HepG2 (cell line): ENCODE measurements around the gene PFDN2. TPM values are rescaled to one million over a fixed set of nuclear protein-coding genes. Genes with fewer than 3 reads are reported as not detected.

ENCODE experiments used
- FOXO1 ChIP-seq: sonication (generic); formaldehyde crosslinking; IDR thresholded peaks from 2 replicates; pipeline ENCODE4 v1.4.0; 2020; ENCODE audit warnings: missing genetic modification reagents
- ISX ChIP-seq: sonication (generic); formaldehyde crosslinking; conservative IDR thresholded peaks from 2 replicates; pipeline ENCODE4 v1.5.0; 2020; ENCODE audit warnings: missing genetic modification reagents
- KAT8 ChIP-seq: IDR thresholded peaks from 2 replicates; pipeline ENCODE4 v1.6.1; 2016; ENCODE audit warnings: missing genetic modification reagents, missing compliant biosample characterization
- MATR3 ChIP-seq: sonication (generic); formaldehyde crosslinking; IDR thresholded peaks from 2 replicates; pipeline ENCODE4 v1.4.0; 2020; ENCODE audit warnings: missing genetic modification reagents
- SIN3B ChIP-seq: fragments of 150-350 bp; IDR thresholded peaks from 2 replicates; pipeline ENCODE4 v1.6.1; 2014; ENCODE audit warnings: low read length
- SKIL ChIP-seq: sonication (generic); formaldehyde crosslinking; IDR thresholded peaks from 2 replicates; pipeline ENCODE4 v1.8.0; 2022; ENCODE audit warnings: missing genetic modification reagents, mild to moderate bottlenecking, moderate library complexity, borderline replicate concordance
- ZHX2 ChIP-seq, 2 experiments: sonication (generic) in 1 of 2; formaldehyde crosslinking in 1 of 2; IDR thresholded peaks; 2 replicates each; pipeline versions ENCODE4 v1.6.1 to v1.9.0; 2014 to 2022; ENCODE audit warnings: antibody characterized with exemption in 1 of 2, borderline replicate concordance in 1 of 2, inconsistent platforms in 1 of 2, low read depth in 1 of 2, missing genetic modification reagents in 1 of 2
- ZIK1 ChIP-seq: sonication (generic); formaldehyde crosslinking; IDR thresholded peaks from 2 replicates; pipeline ENCODE4 v1.5.0; 2020; ENCODE audit warnings: mild to moderate bottlenecking, low read depth, missing genetic modification reagents, borderline replicate concordance
- ZNF274 ChIP-seq: sonication (generic); formaldehyde crosslinking; IDR thresholded peaks from 2 replicates; pipeline ENCODE4 v1.5.1; 2020; ENCODE audit warnings: mild to moderate bottlenecking, missing genetic modification reagents
- ZNF343 ChIP-seq: sonication (generic); formaldehyde crosslinking; IDR thresholded peaks from 2 replicates; pipeline ENCODE4 v1.4.0; 2020; ENCODE audit warnings: mild to moderate bottlenecking, missing genetic modification reagents
- ZNF549 ChIP-seq: sonication (generic); formaldehyde crosslinking; IDR thresholded peaks from 2 replicates; pipeline ENCODE4 v1.5.0; 2020; ENCODE audit warnings: missing genetic modification reagents
- ZNF562 ChIP-seq: sonication (generic); formaldehyde crosslinking; IDR thresholded peaks from 2 replicates; pipeline ENCODE4 v1.8.0; 2022; ENCODE audit warnings: missing genetic modification reagents, borderline replicate concordance
- ZNF569 ChIP-seq: sonication (generic); formaldehyde crosslinking; IDR thresholded peaks from 2 replicates; pipeline ENCODE4 v1.5.0; 2020; ENCODE audit warnings: mild to moderate bottlenecking, missing genetic modification reagents, moderate library complexity, borderline replicate concordance
- ZNF790 ChIP-seq: sonication (generic); formaldehyde crosslinking; IDR thresholded peaks from 2 replicates; pipeline ENCODE4 v1.8.0; 2022; ENCODE audit warnings: missing genetic modification reagents, mild to moderate bottlenecking, borderline replicate concordance
- ZSCAN30 ChIP-seq: sonication (generic); formaldehyde crosslinking; IDR thresholded peaks from 2 replicates; pipeline ENCODE4 v1.5.0; 2020; ENCODE audit warnings: mild to moderate bottlenecking, missing genetic modification reagents
- ZSCAN31 ChIP-seq: sonication (generic); formaldehyde crosslinking; IDR thresholded peaks from 2 replicates; pipeline ENCODE4 v1.5.0; 2020; ENCODE audit warnings: low read depth, mild to moderate bottlenecking, missing genetic modification reagents
- polyA plus RNA-seq, 8 experiments: library from polyadenylated mRNA; depleted of rRNA in 3 of 8; stranded (reverse) in 7 of 8; unstranded in 1 of 8; fragments of >200 nt; fragmentation: Illumina TruSeq in 4 of 8; extraction: Trizol in 4 of 8; gene quantifications; 2 replicates each; pipeline versions ENCODE4 v1.2.1 to v1.2.3, GENCODE V29; 2011 to 2016; ENCODE audit warnings: low read depth in 4 of 8, missing spikeins in 1 of 8, mixed read lengths in 1 of 8; ENCODE audit not compliant: insufficient read depth in 1 of 8
- total RNA-seq, 5 experiments: library from RNA; depleted of rRNA; stranded (reverse); fragments of >200 nt; fragmentation: Illumina TruSeq; extraction: Trizol; gene quantifications; 2 replicates each; pipeline ENCODE4 v1.2.3, GENCODE V29; 2016; ENCODE audit warnings: low read depth in 1 of 5
- TF ChIP-seq, protein P1 (sequence below): sonication (generic); formaldehyde crosslinking; IDR thresholded peaks from 2 replicates; pipeline ENCODE4 v1.4.0; 2020; ENCODE audit warnings: mild to moderate bottlenecking, missing genetic modification reagents, borderline replicate concordance
- TF ChIP-seq, protein P2 (sequence below): fragments of 450-650 bp; IDR thresholded peaks from 2 replicates; pipeline ENCODE4 v1.6.1; 2017

PFDN2 gene
- total and polyA plus RNA-seq, 2 of the 13 experiments (the other 11 are each of a cell fraction or from before 2014, with no cell fraction given), result 62.6 to 63.6 TPM

- TF ChIP-seq ZNF562 (no peak), ZHX2 (IDR thresholded peaks at IDR 0.05; ENCODE audit: low read depth) (peak; percentile 79), ZHX2 (CRISPR knock-in tag; IDR thresholded peaks at IDR 0.05; ENCODE audit: borderline replicate concordance) (no peak), ZNF549 (CRISPR knock-in tag) (no peak), ZIK1 (CRISPR knock-in tag) (peak; percentile 65; the same call in 1 of the 2 replicates), ZSCAN31 (peak; percentile 74), FOXO1 (no peak), ZNF274 (CRISPR knock-in tag) (no peak), ZNF569 (CRISPR knock-in tag) (no peak), MATR3 (CRISPR knock-in tag) (no peak), ZSCAN30 (no peak), ZNF790 (CRISPR knock-in tag) (no peak), SIN3B (no peak), KAT8 (CRISPR knock-in tag) (peak; percentile 63; the same call in 1 of the 2 replicates), ZNF343 (CRISPR knock-in tag) (no peak), ISX (CRISPR knock-in tag) (no peak), SKIL (CRISPR knock-in tag) (no peak)
- TF ChIP-seq, protein P1, sequence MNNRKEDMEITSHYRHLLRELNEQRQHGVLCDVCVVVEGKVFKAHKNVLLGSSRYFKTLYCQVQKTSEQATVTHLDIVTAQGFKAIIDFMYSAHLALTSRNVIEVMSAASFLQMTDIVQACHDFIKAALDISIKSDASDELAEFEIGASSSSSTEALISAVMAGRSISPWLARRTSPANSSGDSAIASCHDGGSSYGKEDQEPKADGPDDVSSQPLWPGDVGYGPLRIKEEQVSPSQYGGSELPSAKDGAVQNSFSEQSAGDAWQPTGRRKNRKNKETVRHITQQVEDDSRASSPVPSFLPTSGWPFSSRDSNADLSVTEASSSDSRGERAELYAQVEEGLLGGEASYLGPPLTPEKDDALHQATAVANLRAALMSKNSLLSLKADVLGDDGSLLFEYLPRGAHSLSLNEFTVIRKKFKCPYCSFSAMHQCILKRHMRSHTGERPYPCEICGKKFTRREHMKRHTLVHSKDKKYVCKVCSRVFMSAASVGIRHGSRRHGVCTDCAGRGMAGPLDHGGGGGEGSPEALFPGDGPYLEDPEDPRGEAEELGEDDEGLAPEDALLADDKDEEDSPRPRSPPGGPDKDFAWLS (CRISPR knock-in tag), result no peak
- TF ChIP-seq, protein P2, sequence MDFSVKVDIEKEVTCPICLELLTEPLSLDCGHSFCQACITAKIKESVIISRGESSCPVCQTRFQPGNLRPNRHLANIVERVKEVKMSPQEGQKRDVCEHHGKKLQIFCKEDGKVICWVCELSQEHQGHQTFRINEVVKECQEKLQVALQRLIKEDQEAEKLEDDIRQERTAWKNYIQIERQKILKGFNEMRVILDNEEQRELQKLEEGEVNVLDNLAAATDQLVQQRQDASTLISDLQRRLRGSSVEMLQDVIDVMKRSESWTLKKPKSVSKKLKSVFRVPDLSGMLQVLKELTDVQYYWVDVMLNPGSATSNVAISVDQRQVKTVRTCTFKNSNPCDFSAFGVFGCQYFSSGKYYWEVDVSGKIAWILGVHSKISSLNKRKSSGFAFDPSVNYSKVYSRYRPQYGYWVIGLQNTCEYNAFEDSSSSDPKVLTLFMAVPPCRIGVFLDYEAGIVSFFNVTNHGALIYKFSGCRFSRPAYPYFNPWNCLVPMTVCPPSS, result no peak
Measured at GRCh38 chr1:161132410-161133219, 14.8 kb upstream of the PFDN2 start, which contains the start of gene DEDD (continued).
